Measurements from ENCODE around the gene AS3MT. TPM values are rescaled to one million over a fixed set of nuclear protein-coding genes. Genes with fewer than 3 reads are reported as not detected.

The AS3MT gene, protein sequence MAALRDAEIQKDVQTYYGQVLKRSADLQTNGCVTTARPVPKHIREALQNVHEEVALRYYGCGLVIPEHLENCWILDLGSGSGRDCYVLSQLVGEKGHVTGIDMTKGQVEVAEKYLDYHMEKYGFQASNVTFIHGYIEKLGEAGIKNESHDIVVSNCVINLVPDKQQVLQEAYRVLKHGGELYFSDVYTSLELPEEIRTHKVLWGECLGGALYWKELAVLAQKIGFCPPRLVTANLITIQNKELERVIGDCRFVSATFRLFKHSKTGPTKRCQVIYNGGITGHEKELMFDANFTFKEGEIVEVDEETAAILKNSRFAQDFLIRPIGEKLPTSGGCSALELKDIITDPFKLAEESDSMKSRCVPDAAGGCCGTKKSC
- total RNA-seq (2021; fragmentation: NEBNext Ultra II Directional; extraction: Animal tissue kit (Norgen Biotek cat#: 25700)) (10.3 and 10.4 TPM in 2 replicates), polyA plus RNA-seq (2011; rRNA removed) (5.2 and 5.8 TPM in 2 replicates), polyA minus RNA-seq (2011; rRNA and poly(A)+ RNA removed) (3.3 and 4.5 TPM in 2 replicates)
- 9.3 TPM for polyA plus RNA-seq (2011; cell fraction: cytosol; rRNA removed)
- polyA plus RNA-seq (2011; cell fraction: nucleus; rRNA removed): 5.9 TPM
- polyA plus RNA-seq (2012, experiment 1 of 2): 14.0 to 18.6 TPM (median 17.7 TPM) in 4 replicates
- polyA plus RNA-seq (2012, experiment 2 of 2): 5.8 TPM
- polyA plus RNA-seq (2013, experiment 1 of 2): 10.2 TPM
- polyA plus RNA-seq (2013, experiment 2 of 2): 10.3 TPM
- 3.4 TPM for polyA minus RNA-seq (2011; cell fraction: cytosol; rRNA and poly(A)+ RNA removed)
- 5.4 TPM for polyA minus RNA-seq (2011; cell fraction: nucleus; rRNA and poly(A)+ RNA removed)
- long read RNA-seq, experiment 1, partial matches to known transcripts: 1 of 7 reads
- long read RNA-seq, experiment 1, other reads (novel, unspliced or antisense): 6 of 7 reads
- long read RNA-seq, experiment 2, partial matches to known transcripts: 0 of 4 reads
- long read RNA-seq, experiment 2, other reads (novel, unspliced or antisense): 2 of 4 reads

DNA sequence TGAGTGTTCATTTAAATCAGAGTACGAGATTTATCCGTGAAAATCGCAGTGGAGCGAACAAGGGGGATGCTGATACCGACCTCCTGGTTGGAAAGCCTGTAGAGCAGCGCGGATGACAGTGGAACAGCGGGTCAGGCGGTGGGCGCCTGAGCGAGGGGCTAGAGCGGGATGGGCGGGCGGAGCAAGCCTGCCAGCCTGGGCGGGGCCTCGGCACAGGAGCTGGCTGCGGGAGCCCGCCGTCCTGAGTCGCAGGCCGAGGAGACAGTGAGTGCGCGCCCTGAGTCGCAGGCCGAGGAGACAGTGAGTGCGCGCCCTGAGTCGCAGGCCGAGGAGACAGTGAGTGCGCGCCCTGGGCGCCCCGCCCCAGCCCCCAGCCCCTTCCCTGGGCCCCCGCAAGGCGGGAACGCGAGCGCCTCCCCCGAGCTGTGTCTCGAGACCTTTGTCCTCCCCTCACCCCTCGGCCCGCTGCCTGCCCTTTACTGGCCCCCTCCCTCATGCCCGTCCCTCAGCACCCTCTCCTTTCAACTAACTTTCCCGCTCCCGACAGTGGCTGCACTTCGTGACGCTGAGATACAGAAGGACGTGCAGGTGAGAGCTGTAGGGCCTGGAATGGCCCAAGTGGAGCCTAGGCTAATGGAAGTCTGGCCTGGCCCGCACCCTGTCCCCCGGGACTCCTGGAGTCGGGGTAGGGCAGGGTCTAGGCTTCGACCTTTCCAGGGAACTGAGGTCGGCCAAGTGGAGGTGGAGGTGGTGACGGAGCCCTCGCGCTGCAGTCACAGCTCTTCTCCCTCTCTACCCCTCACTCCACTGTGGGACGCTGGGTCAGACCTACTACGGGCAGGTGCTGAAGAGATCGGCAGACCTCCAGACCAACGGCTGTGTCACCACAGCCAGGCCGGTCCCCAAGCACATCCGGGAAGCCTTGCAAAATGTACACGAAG, at the start of gene AS3MT:
TSS of gene AS3MT (plus strand) at position 213 of the 941 bp plus-strand sequence. CDS start at position 336, 123 bp downstream.
- Histone ChIP-seq H2BK120ac (replicated peaks; ENCODE audit: low read depth, low read length) (no peak within 1 kb of the TSS), H2BK12ac (ENCODE audit: low read depth, low read length) (peak within 1 kb of the TSS; percentile 77; the same call in 1 of the 2 replicates), H3K56ac (replicated peaks; ENCODE audit: insufficient read length, low read depth, low read length) (no peak within 1 kb of the TSS), H3K4me1 (replicated peaks in 1 of 4; ENCODE audit: control insufficient read depth in 3 of 4, insufficient read depth in 4 of 4, low read length in 3 of 4) (peaks cover 0 to 6% (median 3%) of the 10 kb centered on the region in 4 experiments; a peak in 5 of 7 replicates), H4K20me1 (replicated peaks in 1 of 2; ENCODE audit: control insufficient read depth in 1 of 2, insufficient read depth in 2 of 2, low read length in 2 of 2) (no peaks in the 10 kb centered on the region), H3K79me1 (ENCODE audit: low read depth, low read length) (no peaks in the 10 kb centered on the region), H3K79me2 (ENCODE audit: control insufficient read depth in 1 of 2, insufficient read depth in 2 of 2, low read length in 2 of 2) (no peaks in the 10 kb centered on the region), H4K91ac (replicated peaks; ENCODE audit: insufficient read length, low read length) (peak within 1 kb of the TSS; percentile 2), H3K4me2 (ENCODE audit: insufficient read depth in 1 of 2, low read depth in 2 of 2, low read length in 2 of 2) (peak within 1 kb of the TSS; percentile 88 to 97), H3K36me3 (ENCODE audit: control insufficient read depth in 2 of 4, insufficient read depth in 4 of 4, low read length in 3 of 4) (no peaks in the 10 kb centered on the region), H2BK15ac (ENCODE audit: low read length) (no peak within 1 kb of the TSS; the same call in 1 of the 2 replicates), H3K4me3 (ENCODE audit: extremely low read depth in 1 of 4, insufficient read depth in 2 of 4, low read depth in 3 of 4, low read length in 4 of 4) (peak within 1 kb of the TSS; percentile 61 to 72 (median 66)), H3K4ac (replicated peaks; ENCODE audit: insufficient read length, low read depth, low read length) (no peak within 1 kb of the TSS), H2BK20ac (ENCODE audit: low read length) (no peak within 1 kb of the TSS), H4K8ac (ENCODE audit: extremely low read depth, insufficient read depth, low read length) (peak within 1 kb of the TSS; percentile 92; the same call in 1 of the 2 replicates), H3K9me3 (ENCODE audit: insufficient read depth in 2 of 2, low read depth in 1 of 2, low read length in 1 of 2) (no peaks in the 10 kb centered on the region), H3K9ac (replicated peaks in 1 of 4; ENCODE audit: extremely low read depth in 1 of 4, low read depth in 3 of 4, low read length in 3 of 4) (peak within 1 kb of the TSS in 3 of 4 experiments; percentile 68 to 76 (median 75); a peak in 6 of 7 replicates), H3K27ac (ENCODE audit: low read depth, low read length) (peak within 1 kb of the TSS; percentile 21), H4K5ac (ENCODE audit: insufficient read length, low read depth, low read length) (peak within 1 kb of the TSS; percentile 71), H3K23ac (ENCODE audit: insufficient read length) (no peak within 1 kb of the TSS), H2AFZ (ENCODE audit: low read length) (peak within 1 kb of the TSS; percentile 91), H3K27me3 (replicated peaks in 1 of 4; ENCODE audit: control insufficient read depth in 3 of 4, extremely low read depth in 1 of 4, insufficient read depth in 3 of 4, low read length in 3 of 4) (no peaks in the 10 kb centered on the region; a peak in 1 of 7 replicates), H2BK5ac (ENCODE audit: low read depth, low read length) (peak within 1 kb of the TSS; percentile 52; the same call in 1 of the 2 replicates), H2AK5ac (ENCODE audit: low read depth, low read length) (no peak within 1 kb of the TSS), H3K23me2 (ENCODE audit: low read depth, low read length) (peaks cover 10% of the 10 kb centered on the region), H3K18ac (ENCODE audit: extremely low read depth, low read length) (peak within 1 kb of the TSS; percentile 93), H3K14ac (ENCODE audit: insufficient read length) (no peak within 1 kb of the TSS)
- DNase-seq (ENCODE audit: low read depth in 1 of 2, low spot score in 2 of 2): peak in 1 of 2 experiments; percentile 90
- CTCF ChIA-PET (ENCODE audit: partially characterized antibody): interaction anchor here (0.6 to 1.3 kb wide), 9 partner anchors 10 to 1557 kb away, joined by 3 to 4 read pairs (median 3); no protein-coding TSS in a partner anchor
- POLR2A ChIA-PET (ENCODE audit: partially characterized antibody): interaction anchor here (0.6 to 3.0 kb wide), 10 partner anchors 8 to 225 kb away, joined by 3 to 18 read pairs (median 4); partner anchors contain the start of genes ARL3, BORCS7, CNNM2 and SFXN2
- FAIRE-seq: no peak
- WGBS, 2 experiments (ENCODE audit: extremely low coverage in 1 of 2, insufficient coverage in 1 of 2, insufficient read length in 1 of 2, insufficient replicate concordance in 2 of 2, low coverage in 1 of 2, low lambda C conversion rate in 2 of 2, missing lambda C conversion rate in 1 of 2): 7% methylated on average over 47 of the region's 63 CpGs; no CpG with 5 or more reads in 1 of the 2 experiments
- 0 out of 4 replicates have a peak, but pooled peaks of 1 of the 2 experiments have one; percentile 33 for TF ChIP-seq SIN3A (conservative IDR thresholded peaks at IDR 0.05 in 1 of 2, IDR thresholded peaks at IDR 0.05 in 1 of 2; ENCODE audit: low read depth in 1 of 2, low read length in 2 of 2)
- TF ChIP-seq CREB1 (IDR thresholded peaks at IDR 0.05): peak; percentile 90
- TF ChIP-seq RFX5 (IDR thresholded peaks at IDR 0.05; ENCODE audit: borderline replicate concordance, low read depth, low read length): no peak
- peak; percentile 40 for TF ChIP-seq TBP (IDR thresholded peaks at IDR 0.05; ENCODE audit: low read depth, low read length)
- peak; percentile 49; the same call in 1 of the 2 replicates for TF ChIP-seq TAF1 (IDR thresholded peaks at IDR 0.05; ENCODE audit: low read depth, low read length)

Measured in H1 (cell line).